Panc1 (cell line): Measurements from ENCODE around the gene SLC5A2. TPM values are rescaled to one million over a fixed set of nuclear protein-coding genes. Genes with fewer than 3 reads are reported as not detected.

ENCODE experiments used
- ATAC-seq: fragments of 200-7000 bp; cut with Tn5 transposase; 2 replicates; pipeline ENCODE4 v1.9.1; 2020; ENCODE audit warnings: mild to moderate bottlenecking, moderate library complexity
- BruUV-seq: library from RNA; stranded (reverse); fragments of 400-500 nt; replicated peaks from 2 replicates; lab custom pipeline; 2021; lab: Mats Ljungman, UMichigan
- CTCF ChIA-PET: fragments of 300-600 bp; sonication (Branson Sonifier 250); formaldehyde crosslinking; loops from one replicate; lab custom pipeline; 2022; ENCODE audit warnings: antibody characterized with exemption; lab: Charles Lee
- POLR2A ChIA-PET: fragments of 300-600 bp; sonication (Branson Sonifier 250); formaldehyde crosslinking; loops from one replicate; lab custom pipeline; 2022; ENCODE audit warnings: antibody characterized with exemption; lab: Charles Lee
- DNase-seq: peaks from one replicate; pipeline ENCODE4 v3.0.0-alpha.2; 2010; ENCODE audit warnings: low read depth, low spot score
- H3K27ac ChIP-seq: 2 replicates; pipeline ENCODE4 v1.5.1; 2011; ENCODE audit warnings: mild to moderate bottlenecking, low read length, inconsistent platforms
- H3K27me3 ChIP-seq: fragments of 200-500 bp; sonication (Bioruptor generic); 2 replicates; pipeline ENCODE4 v1.6.0; 2014; ENCODE audit warnings: low read length, inconsistent platforms; ENCODE audit not compliant: control insufficient read depth, insufficient read depth
- H3K36me3 ChIP-seq: fragments of 200-500 bp; sonication (Bioruptor generic); 2 replicates; pipeline ENCODE4 v1.5.1; 2014; ENCODE audit warnings: inconsistent platforms, mild to moderate bottlenecking, low read length, moderate library complexity; ENCODE audit not compliant: control insufficient read depth, insufficient read depth
- H3K4me1 ChIP-seq: 2 replicates; pipeline ENCODE4 v1.5.1; 2011; ENCODE audit warnings: inconsistent platforms, mild to moderate bottlenecking, low read length, moderate library complexity; ENCODE audit not compliant: control insufficient read depth, insufficient read depth
- H3K4me3 ChIP-seq, 2 experiments: 2 replicates each; pipeline ENCODE4 v1.5.1; 2011 to 2012; ENCODE audit warnings: low read depth in 2 of 2, low read length in 2 of 2, mild to moderate bottlenecking in 2 of 2, inconsistent platforms in 1 of 2, moderate library complexity in 1 of 2
- H3K9me3 ChIP-seq: fragments of 200-500 bp; sonication (Bioruptor generic); 2 replicates; pipeline ENCODE4 v1.5.1; 2014; ENCODE audit warnings: low read depth, mild to moderate bottlenecking, inconsistent platforms, low read length, moderate library complexity; ENCODE audit not compliant: control insufficient read depth, insufficient read depth
- CTCF ChIP-seq: fragments of 450-650 bp; IDR thresholded peaks from 2 replicates; pipeline ENCODE4 v1.5.1; 2017; ENCODE audit warnings: mild to moderate bottlenecking
- POLR2AphosphoS5 ChIP-seq: IDR thresholded peaks from 2 replicates; pipeline ENCODE4 v1.6.1; 2012; ENCODE audit warnings: mild to moderate bottlenecking, low read depth, low read length, moderate library complexity
- SIN3A ChIP-seq: IDR thresholded peaks from 2 replicates; pipeline ENCODE4 v1.6.1; 2012; ENCODE audit warnings: low read depth, mild to moderate bottlenecking, low read length, moderate library complexity, borderline replicate concordance; ENCODE audit not compliant: insufficient read depth
- TCF7L2 ChIP-seq: IDR thresholded peaks from 2 replicates; pipeline ENCODE4 v1.6.1; 2011; ENCODE audit warnings: mild to moderate bottlenecking, low read depth, low read length, inconsistent platforms
- in situ Hi-C: cut with HindIII; loops from 2 replicates; pipeline ENCODE4 v1.10.0; 2016; ENCODE audit warnings: low sequenced_read_pairs, low pct_unique_long_range_greater_than_20kb
- intact Hi-C: fragments of 100-400 bp; cut with micrococcal nuclease; formaldehyde crosslinking; loops from one replicate; pipeline ENCODE4 v1.10.0; 2022; ENCODE audit not compliant: unreplicated experiment
- total RNA-seq: library from RNA; stranded (reverse); gene quantifications from one replicate; pipeline ENCODE4 v1.2.1, GENCODE V29; 2021; ENCODE audit not compliant: unreplicated experiment
- TF ChIP-seq, protein P1 (sequence below), 2 experiments: IDR thresholded peaks; 2 replicates each; pipeline ENCODE4 v1.6.1; 2011 to 2012; ENCODE audit warnings: low read depth in 2 of 2, control low read depth in 1 of 2, low read length in 1 of 2, mild to moderate bottlenecking in 1 of 2, moderate library complexity in 1 of 2; ENCODE audit not compliant: insufficient read depth in 1 of 2

Gene SLC5A2
- total RNA-seq, 1 experiment from 2014 or later, result 0.15 TPM

GRCh38 chr16:31478956-31479355 is 4.0 kb upstream of the SLC5A2 start:
- CTCF ChIA-PET, result interaction anchor here (0.7 kb wide), 1 partner anchor 197 kb away, joined by 6 read pairs; no protein-coding TSS in a partner anchor
- DNase-seq (no peak), ATAC-seq (no peak)
- POLR2A ChIA-PET, result interaction anchor here (0.6 kb wide), 1 partner anchor 301 kb away, joined by 4 read pairs; no protein-coding TSS in a partner anchor
- H3K9me3 ChIP-seq, result no peaks in the 10 kb centered on the region
- H3K4me3 ChIP-seq, result no peak overlapping the region
- no peaks in the 10 kb centered on the region for H3K27me3 ChIP-seq
- TF ChIP-seq POLR2AphosphoS5, result no peak
- TF ChIP-seq, protein P1, sequence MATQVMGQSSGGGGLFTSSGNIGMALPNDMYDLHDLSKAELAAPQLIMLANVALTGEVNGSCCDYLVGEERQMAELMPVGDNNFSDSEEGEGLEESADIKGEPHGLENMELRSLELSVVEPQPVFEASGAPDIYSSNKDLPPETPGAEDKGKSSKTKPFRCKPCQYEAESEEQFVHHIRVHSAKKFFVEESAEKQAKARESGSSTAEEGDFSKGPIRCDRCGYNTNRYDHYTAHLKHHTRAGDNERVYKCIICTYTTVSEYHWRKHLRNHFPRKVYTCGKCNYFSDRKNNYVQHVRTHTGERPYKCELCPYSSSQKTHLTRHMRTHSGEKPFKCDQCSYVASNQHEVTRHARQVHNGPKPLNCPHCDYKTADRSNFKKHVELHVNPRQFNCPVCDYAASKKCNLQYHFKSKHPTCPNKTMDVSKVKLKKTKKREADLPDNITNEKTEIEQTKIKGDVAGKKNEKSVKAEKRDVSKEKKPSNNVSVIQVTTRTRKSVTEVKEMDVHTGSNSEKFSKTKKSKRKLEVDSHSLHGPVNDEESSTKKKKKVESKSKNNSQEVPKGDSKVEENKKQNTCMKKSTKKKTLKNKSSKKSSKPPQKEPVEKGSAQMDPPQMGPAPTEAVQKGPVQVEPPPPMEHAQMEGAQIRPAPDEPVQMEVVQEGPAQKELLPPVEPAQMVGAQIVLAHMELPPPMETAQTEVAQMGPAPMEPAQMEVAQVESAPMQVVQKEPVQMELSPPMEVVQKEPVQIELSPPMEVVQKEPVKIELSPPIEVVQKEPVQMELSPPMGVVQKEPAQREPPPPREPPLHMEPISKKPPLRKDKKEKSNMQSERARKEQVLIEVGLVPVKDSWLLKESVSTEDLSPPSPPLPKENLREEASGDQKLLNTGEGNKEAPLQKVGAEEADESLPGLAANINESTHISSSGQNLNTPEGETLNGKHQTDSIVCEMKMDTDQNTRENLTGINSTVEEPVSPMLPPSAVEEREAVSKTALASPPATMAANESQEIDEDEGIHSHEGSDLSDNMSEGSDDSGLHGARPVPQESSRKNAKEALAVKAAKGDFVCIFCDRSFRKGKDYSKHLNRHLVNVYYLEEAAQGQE (IDR thresholded peaks at IDR 0.05; ENCODE audit: insufficient read depth in 1 of 2, low read depth in 2 of 2, low read length in 1 of 2), result no peak
- peaks cover 3% of the 10 kb centered on the region; the same call in 1 of the 2 replicates for H3K36me3 ChIP-seq
- in situ Hi-C loops (no loop called here), intact Hi-C loops (loop anchor here (5.0 kb wide), 1 partner anchor 48 kb away; the partner anchor contains the start of gene AHSP)
- no TSS peak for BruUV-seq
- no peak overlapping the region for H3K27ac ChIP-seq
- peaks cover 4% of the 10 kb centered on the region; the same call in 1 of the 2 replicates for H3K4me1 ChIP-seq

DNA sequence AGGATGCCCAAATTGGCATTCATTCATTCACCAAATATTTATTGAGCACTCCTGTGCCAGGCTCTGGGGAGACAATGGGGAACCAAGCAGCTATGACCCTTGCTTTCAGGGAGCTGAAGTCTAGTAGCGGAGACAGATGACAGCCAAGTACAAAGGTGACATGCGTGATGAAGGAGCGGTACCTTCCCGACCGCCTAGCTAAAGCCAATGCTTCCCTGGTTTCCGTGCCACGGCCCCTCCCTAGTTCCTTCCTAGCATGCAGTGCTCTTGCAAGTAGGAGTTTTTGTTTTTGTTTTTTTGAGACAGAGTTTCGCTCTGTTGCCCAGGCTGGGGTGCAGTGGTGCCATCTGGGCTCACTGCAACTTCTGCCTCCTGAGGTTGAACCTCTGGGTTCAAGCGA is 3.2 kb upstream of the SLC5A2 start:
- TF ChIP-seq TCF7L2, result no peak
- no peak for TF ChIP-seq POLR2AphosphoS5
- TF ChIP-seq SIN3A, result no peak
- no peak for TF ChIP-seq CTCF
- TF ChIP-seq, protein P1 (IDR thresholded peaks at IDR 0.05; ENCODE audit: insufficient read depth in 1 of 2, low read depth in 2 of 2, low read length in 1 of 2), result no peak
- no peak overlapping the region for H3K4me3 ChIP-seq
- H3K27ac ChIP-seq, result no peak overlapping the region
- no peaks in the 10 kb centered on the region for H3K27me3 ChIP-seq
- no peak for ATAC-seq
- DNase-seq, result no peak
- H3K36me3 ChIP-seq, result no peaks in the 10 kb centered on the region
- intact Hi-C loops (loop anchor here (5.0 to 10.0 kb wide), 2 partner anchors 48 to 195 kb away; partner anchors contain the start of gene AHSP), in situ Hi-C loops (no loop called here)
- H3K4me1 ChIP-seq, result peaks cover 4% of the 10 kb centered on the region; the same call in 1 of the 2 replicates
- no peaks in the 10 kb centered on the region for H3K9me3 ChIP-seq
- no TSS peak for BruUV-seq
- ChIA-PET CTCF (no interaction called here), POLR2A (no interaction called here)
